GM10266 (cell line): ENCODE data around the gene CHST11.

Experiments used
- DNase-seq: peaks from one replicate; pipeline ENCODE4 v3.0.0; 2012; ENCODE audit errors: extremely low spot score
- CTCF ChIP-seq: IDR thresholded peaks from 2 replicates; pipeline ENCODE4 v1.5.1; 2012; ENCODE audit warnings: mild to moderate bottlenecking, low read depth; ENCODE audit not compliant: control insufficient read depth, insufficient read depth; ENCODE audit errors: missing control alignments

Gene CHST11

GRCh38 chr12:104599272-104600035 lies 142.7 kb downstream of the CHST11 start:
- no peak for DNase-seq
- TF ChIP-seq CTCF = no peak

DNA sequence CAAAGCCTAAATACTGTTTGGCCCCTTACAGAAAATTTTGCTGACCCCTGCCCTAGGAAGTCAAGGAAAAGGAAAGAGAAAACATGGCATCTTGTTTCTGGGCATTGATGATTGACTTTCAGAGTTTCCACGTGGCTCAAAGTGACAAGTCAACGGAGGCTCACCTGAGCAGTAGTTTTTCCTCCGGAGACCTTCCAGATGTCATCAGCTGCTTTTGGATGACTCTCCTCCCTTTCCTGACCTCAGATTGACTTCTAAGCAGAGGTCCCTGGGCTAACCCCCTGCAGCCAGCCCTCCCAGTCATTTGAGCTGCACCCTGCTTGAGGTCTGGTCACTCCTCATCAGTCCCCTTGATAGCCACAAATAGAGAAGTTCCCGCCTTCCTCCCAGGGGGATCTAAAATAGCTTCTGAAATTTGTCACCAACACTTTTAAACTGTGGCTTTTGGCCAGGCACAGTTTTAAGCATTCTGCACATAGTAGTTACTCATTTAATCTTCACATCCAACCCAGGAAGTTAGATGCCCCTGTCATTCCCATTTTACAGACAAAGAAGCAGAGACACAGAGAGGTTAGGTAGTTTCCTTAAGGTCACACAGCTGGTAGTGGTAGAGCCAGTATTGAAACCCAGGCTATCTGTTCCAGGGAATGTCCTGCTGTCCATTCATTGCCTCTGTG lies 143.4 kb downstream of the CHST11 start:
- no peak for TF ChIP-seq CTCF
- no peak for DNase-seq

DNA sequence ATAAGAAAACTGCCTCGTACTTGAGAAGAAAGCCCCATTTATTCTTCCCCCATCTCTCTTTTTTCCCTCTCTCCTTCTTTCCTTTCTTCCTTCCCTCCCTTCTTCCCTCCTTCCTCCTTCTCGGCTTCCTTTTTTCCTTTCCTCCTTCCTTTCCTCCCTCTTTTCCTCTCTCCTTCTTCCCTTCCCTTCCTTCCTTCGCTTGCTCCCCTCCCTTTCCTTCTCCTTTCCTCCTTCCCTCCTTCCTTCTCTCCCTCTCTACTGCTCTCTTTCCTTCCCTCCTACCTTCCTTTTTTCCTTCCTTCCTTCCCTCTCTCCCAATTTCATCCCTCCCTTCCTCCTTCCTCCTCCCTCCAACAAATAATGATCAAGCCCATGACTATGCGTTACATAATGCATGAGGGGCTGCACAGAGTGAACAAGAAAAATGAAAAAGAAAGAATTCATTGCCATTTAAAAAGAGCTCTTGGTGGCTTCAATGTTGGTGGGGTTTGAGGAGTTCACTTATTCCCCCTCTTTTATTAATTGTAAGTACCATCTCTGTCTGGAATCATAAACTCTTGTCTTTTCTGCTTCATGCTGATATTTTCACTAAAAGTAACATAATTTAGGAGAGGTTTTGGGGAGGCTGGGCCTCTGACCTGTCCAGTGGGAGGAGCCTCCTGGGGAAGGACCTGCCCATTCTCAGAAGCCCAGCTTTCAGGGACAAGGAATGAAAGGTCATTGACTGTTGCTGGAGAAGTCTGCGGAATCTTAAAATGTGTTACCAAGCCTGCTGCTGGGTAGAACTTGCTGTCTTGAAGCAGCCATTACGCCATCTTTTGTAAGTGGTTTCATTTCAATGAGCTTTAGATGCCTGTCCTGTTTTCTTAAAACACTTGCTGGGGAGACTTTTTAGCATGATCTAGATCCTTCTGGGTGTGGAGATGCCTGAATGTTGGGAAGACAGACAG lies 144.3 kb downstream of the CHST11 start:
- DNase-seq = no peak
- TF ChIP-seq CTCF = no peak

DNA sequence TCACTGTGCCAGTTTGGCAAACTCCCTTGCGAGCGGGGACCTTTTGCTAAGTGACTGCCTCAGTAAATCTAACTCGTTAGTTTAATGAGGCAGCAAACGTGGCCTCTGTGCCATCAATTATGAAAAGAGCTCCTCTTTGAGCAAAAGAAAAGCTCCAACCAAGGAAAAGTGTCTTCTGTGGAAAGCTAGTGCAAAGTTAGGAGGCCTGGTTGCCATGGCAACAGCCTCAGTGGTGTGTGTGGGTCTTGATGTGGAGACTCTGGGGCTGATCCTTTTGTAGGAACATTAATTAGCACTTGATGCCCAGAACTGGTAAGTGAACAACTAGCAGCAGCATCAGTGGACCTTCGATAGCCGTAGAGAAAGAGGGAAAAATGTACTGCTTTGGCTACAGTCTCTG lies 145.7 kb downstream of the CHST11 start:
- TF ChIP-seq CTCF = no peak
- DNase-seq = no peak

GRCh38 chr12:104602896-104603295 lies 146.1 kb downstream of the CHST11 start:
- DNase-seq = no peak
- no peak for TF ChIP-seq CTCF

DNA sequence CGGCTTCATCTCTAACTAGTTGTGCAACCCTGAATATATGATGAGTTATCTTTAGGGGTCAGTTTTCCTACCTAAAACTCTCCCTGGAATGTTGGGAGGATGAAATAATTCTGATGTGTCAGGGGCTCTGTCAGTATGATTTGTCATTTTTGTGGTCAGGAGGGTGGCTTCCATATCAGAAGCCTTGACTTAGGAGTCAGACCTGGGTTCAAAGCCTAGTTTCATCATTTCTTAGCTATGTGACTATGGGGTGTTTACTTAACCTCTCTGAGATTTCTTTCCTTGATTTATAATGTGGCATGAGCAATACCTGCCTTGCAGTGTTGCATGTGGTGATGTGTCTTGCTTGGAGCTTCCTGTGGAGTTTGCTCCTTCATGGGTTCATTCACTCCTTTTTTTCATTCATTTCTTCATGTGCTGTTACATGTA lies 146.8 kb downstream of the CHST11 start:
- no peak for DNase-seq
- no peak for TF ChIP-seq CTCF
